ENCODE measurements around the gene STXBP6.

GRCh38 chr14:24984846-24985589, 64.9 kb downstream of the STXBP6 start:
- TF ChIP-seq CTCF (conservative IDR thresholded peaks at IDR 0.05) (no peak), ZFX (IDR thresholded peaks at IDR 0.05) (no peak)

Measured in C4-2B (cell line).